BE2C (cell line): ENCODE measurements around the gene CCAR1.
"Not testable (repeated sequence)": the region's sequence is repeated elsewhere in the genome, so short reads cannot be mapped to it uniquely, and the experiment has no call there.

Source experiments
- DNase-seq: peaks from one replicate; pipeline ENCODE4 v3.0.0-alpha.2; 2020
- H3K27me3 ChIP-seq: fragments of 250-450 bp; sonication (Bioruptor Pico); 2 replicates; pipeline ENCODE4 v1.5.1; 2020; ENCODE audit warnings: mild to moderate bottlenecking
- H3K36me3 ChIP-seq: fragments of 250-450 bp; sonication (Bioruptor Pico); 2 replicates; pipeline ENCODE4 v1.5.1; 2020; ENCODE audit warnings: mild to moderate bottlenecking
- H3K4me1 ChIP-seq: fragments of 250-450 bp; sonication (Bioruptor Pico); 2 replicates; pipeline ENCODE4 v1.5.1; 2020
- H3K4me3 ChIP-seq: 2 replicates; pipeline ENCODE4 v1.5.1; 2011; ENCODE audit warnings: low read depth, low read length
- H3K9me3 ChIP-seq: fragments of 250-450 bp; sonication (Bioruptor Pico); 2 replicates; pipeline ENCODE4 v1.5.1; 2020
- TF ChIP-seq, protein P1 (sequence below): IDR thresholded peaks from 2 replicates; pipeline ENCODE4 v1.5.1; 2012; ENCODE audit warnings: mild to moderate bottlenecking, low read depth, low read length

CCAR1 gene

DNA sequence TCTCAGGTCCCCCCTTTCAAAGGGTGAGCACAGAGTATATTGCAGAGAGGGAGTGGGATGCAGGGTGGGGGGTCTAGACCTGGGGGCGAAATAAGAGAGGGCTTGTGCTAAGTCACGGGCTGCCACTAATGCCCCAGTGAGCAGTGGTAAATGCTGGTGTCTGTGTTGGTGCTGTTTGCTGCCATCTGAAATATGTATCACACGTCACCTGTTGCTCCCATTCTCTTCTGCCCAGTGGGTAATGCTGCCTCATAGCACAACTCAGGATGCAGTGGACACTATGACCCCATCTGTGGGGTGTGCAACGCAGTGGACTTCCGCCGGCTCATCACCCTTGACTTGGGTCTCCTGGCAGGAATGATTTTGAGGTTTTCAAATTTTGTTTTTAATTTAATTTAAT is 108.9 kb downstream of the CCAR1 start:
- DNase-seq = no peak
- Histone ChIP-seq H3K4me1 (no peaks in the 10 kb centered on the region), H3K27me3 (no peaks in the 10 kb centered on the region), H3K4me3 (no peak overlapping the region), H3K36me3 (no peaks in the 10 kb centered on the region), H3K9me3 (no peaks in the 10 kb centered on the region)
- TF ChIP-seq, protein P1, sequence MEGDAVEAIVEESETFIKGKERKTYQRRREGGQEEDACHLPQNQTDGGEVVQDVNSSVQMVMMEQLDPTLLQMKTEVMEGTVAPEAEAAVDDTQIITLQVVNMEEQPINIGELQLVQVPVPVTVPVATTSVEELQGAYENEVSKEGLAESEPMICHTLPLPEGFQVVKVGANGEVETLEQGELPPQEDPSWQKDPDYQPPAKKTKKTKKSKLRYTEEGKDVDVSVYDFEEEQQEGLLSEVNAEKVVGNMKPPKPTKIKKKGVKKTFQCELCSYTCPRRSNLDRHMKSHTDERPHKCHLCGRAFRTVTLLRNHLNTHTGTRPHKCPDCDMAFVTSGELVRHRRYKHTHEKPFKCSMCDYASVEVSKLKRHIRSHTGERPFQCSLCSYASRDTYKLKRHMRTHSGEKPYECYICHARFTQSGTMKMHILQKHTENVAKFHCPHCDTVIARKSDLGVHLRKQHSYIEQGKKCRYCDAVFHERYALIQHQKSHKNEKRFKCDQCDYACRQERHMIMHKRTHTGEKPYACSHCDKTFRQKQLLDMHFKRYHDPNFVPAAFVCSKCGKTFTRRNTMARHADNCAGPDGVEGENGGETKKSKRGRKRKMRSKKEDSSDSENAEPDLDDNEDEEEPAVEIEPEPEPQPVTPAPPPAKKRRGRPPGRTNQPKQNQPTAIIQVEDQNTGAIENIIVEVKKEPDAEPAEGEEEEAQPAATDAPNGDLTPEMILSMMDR = no peak

DNA sequence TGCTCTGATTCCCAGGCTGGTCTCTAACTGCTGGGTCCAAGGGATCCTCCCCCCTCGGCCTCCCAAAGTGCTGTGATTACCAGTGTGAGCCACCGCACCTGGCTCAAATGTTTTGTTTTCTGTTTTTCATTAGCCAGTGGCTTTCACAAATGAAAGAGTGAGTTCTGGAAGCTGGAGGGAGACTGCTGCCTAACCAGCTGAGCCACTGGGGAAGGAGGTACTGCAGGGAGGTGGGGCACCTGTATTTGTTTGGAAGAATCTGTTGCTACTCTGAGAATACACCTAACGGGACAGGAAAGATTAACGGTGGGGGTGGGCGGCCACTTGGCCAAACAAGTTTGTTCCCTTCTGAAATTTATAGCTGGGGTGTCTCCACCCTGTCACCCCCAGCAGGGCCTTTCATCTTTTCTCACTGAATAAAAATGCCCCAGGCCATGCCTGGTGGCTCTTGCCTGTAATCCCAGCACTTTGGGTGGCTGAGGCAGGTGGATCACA is 111.0 kb downstream of the CCAR1 start:
- H3K27me3 ChIP-seq = no peaks in the 10 kb centered on the region
- no peaks in the 10 kb centered on the region for H3K9me3 ChIP-seq
- no peak overlapping the region for H3K4me3 ChIP-seq
- no peaks in the 10 kb centered on the region for H3K4me1 ChIP-seq
- TF ChIP-seq, protein P1 = no peak
- no peak for DNase-seq
- no peaks in the 10 kb centered on the region for H3K36me3 ChIP-seq

DNA sequence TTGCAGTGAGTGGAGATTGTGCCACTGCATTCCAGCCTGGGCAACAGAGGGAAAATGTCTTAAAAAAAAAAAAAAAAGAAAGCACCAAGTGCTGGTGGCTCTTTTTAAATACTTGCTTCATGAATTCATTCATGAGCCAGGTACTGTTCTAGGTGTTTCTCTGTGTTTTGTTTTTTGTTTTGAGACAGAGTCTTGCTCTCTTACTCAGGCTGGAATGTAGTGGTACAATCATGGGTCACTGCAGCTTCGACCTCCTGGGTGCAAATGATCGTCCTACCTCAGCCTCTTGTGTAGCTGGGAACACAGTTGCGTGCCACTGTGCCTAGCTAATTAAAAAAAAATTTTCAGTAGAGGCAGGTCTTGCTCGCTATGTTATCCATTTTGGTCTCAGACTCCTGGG is 111.6 kb downstream of the CCAR1 start:
- TF ChIP-seq, protein P1 = no peak
- Histone ChIP-seq H3K27me3 (no peaks in the 10 kb centered on the region), H3K9me3 (no peaks in the 10 kb centered on the region), H3K36me3 (no peaks in the 10 kb centered on the region), H3K4me3 (no peak overlapping the region), H3K4me1 (no peaks in the 10 kb centered on the region)
- no peak for DNase-seq

DNA sequence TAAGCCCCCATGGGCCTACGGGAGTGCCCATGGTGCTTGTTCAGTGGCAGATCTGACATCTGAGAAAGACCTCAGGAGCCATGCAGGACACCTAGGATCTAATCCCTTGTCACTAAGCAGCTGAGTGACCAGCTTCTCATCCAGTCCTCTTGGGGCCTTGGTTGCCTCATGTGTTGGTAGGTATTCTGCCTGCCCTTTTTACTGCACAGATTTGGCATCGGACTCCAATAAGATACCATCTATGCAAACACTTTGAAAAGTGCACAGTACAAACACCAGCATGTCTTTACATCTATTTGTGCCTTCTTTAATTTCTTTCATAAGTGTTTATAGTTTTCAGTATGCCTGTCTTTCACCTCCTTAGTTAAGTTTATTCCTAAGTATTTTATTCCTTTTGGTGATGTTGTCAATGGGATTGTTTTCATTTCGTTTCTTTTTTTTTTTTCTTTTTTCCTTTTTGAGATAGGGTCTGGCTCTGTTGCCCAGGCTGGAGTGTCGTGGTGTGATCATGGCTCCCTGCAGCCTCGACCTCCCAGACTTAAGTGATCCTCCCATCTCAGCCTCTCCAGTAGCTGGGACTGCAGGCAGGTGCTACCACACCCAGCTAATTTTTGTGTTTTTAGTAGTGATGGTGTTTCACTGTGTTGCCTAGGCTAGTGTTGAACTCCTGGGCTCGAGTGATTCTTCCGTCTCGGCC is 116.7 kb downstream of the CCAR1 start:
- DNase-seq = peak; percentile 14
- no peaks in the 10 kb centered on the region for H3K27me3 ChIP-seq
- no peaks in the 10 kb centered on the region for H3K36me3 ChIP-seq
- H3K4me3 ChIP-seq = no peak overlapping the region
- TF ChIP-seq, protein P1 = no peak
- no peaks in the 10 kb centered on the region for H3K9me3 ChIP-seq
- H3K4me1 ChIP-seq = no peaks in the 10 kb centered on the region

DNA sequence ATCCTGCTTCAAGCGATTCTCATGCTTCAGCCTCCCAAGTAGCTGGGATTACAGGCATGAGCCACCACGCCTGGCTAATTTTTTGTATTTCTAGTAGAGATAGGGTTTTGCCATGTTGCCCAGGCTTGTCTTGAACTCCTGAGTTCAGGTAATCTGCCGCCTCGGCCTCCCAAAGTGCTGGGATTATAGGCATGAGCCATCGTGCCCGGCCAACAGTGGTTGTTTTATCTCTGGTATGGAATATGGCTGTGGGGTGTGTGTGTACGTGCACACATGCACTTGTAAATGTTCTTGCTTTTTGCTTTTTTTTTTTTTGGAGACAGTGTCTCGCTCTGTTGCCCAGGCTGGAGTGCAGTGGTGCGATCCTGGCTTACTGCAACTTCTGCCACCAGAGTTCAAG is 119.6 kb downstream of the CCAR1 start:
- H3K36me3 ChIP-seq, H3K27me3 ChIP-seq, H3K4me1 ChIP-seq, H3K9me3 ChIP-seq, DNase-seq, H3K4me3 ChIP-seq: not testable (repeated sequence)
